GM18870 (cell line): ENCODE measurements around the gene ANKLE2.

Experiments used
- ATAC-seq: cut with Tn5 transposase; IDR thresholded peaks from one replicate; pipeline ENCODE4 v1.9.1; 2021; ENCODE audit warnings: moderate library complexity; ENCODE audit not compliant: unreplicated experiment

The ANKLE2 gene

DNA sequence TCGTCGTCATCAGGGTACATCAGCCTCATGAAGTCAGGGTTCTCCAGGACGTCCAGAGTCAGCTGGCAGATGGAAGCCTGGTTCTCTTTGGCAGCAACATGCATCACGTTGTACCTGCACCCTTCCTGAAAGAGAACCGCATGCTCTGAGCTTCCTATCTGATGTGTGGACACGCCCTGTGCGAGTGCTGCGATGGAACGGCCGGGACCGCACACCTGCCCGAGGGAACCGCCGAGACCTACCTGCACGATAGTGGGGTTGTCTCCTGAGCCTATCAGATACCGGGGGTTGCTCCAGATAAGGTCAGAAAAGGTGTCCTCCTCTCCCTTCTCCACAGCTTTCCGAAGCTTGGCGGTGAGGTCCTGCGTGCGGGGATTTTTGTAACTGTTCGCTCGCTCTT, 13.7 kb downstream of the ANKLE2 start:
- ATAC-seq, result no peak

DNA sequence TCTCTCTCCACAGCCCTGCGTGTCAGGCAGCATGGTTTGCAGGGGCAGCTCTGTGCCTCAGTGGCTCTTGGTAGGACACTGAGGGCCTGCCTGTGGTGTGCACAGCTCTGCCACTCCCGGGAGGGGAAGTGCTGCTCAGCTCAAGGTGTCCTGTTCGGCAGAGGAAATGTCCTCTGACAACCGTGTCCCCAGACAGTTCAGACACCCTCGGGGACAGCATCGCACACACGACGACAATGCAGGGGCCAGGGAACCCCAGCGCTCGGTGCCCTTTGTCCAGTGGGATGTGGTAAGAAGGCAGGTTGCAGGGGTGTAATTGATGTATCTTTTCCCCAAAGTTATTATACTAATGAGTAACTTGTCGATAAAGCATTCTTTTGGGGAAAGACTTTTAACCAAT, 14.2 kb downstream of the ANKLE2 start:
- no peak for ATAC-seq

DNA sequence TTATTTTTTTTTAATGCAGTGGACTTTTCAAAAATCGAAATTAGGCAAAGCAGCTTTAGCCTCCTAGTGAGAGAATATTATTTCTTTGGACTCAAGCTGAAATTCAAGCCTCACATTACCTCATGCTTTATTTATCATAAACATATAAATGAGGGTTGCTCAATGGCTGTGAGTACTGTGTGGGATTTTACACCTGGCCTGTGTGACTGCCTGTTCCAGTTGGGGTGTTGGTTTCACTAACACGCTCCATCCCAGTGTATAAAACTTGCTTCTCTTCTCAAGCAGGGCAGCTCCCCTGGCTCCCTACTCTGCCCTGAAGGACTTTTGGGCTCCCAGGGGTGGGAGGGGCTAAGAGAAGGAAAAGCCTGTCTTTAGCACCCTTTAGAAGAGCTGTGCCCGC, 15.0 kb downstream of the ANKLE2 start:
- ATAC-seq, result no peak

DNA sequence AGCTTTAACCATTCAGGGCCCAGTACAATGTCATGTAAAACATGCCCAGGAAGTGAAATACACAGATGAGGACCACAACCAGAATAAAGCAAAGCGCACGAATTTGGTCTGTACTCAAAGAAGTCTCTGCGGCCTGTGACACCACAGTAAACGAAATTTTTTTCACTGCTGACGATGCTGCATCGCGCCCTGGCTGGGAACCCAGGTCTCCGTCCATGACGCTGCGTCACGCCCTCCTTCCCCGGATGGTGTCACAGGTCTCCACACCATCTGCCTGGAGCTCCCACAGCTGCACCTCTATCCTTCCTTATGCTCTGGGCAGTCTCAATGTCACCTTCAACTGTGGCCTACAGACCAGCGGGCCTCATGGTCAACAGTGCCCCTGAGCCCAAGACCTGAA, 17.8 kb downstream of the ANKLE2 start:
- no peak for ATAC-seq

DNA sequence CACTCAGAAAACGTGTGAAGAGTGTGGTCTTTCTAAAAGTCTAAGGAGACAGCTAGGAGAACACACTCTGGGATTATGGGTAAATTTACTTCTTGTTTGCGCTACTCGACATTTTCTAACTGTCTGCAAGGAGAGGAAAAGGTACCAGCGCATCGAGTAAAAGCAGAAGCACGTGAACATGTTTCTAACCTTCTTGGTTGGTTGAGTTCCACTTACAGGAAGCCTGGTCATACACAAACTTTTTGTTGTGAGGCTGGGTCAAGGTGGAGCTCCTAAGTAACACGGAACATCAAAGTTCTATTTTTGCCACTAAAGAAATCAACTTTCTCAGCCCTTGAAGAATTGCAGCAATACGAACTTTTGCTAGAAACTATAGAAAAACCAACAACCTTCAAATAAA, 20.0 kb downstream of the ANKLE2 start:
- no peak for ATAC-seq

DNA sequence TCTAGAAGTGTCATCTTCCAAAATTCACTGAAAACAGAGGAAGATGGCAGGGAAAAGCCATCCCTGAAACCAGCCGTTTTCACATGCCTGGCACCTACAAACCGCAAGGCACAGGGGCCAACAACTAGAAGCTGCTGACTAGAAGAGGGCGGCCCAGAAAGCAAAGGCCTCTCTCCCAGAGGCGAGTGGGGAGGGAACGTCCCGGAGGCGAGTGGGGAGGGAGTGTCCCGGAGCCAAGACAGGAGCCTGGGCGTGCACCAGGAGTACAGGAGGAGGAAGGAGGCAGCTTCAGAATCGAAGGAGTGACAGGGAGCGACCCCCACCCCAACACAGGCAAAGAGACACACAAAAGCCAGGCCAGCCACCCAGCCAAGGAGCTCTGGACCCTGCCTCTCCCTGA, 21.0 kb downstream of the ANKLE2 start:
- ATAC-seq, result no peak

DNA sequence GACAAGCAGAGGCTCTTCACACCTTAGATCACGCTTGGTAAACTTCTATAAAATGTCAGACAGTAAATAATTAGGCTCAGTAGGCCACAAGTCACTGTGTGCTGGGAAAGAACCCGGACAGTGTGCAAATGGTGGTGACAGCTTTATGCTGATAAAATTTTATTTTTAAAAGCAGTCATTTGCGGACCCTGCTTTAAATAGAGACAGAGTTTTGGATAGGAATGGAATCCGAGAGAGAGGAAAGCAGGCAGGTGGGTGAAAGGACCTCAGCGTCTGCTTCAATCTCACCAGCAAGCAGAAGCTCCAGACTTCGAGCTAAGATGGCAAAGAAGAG, 21.4 kb downstream of the ANKLE2 start:
- no peak for ATAC-seq

DNA sequence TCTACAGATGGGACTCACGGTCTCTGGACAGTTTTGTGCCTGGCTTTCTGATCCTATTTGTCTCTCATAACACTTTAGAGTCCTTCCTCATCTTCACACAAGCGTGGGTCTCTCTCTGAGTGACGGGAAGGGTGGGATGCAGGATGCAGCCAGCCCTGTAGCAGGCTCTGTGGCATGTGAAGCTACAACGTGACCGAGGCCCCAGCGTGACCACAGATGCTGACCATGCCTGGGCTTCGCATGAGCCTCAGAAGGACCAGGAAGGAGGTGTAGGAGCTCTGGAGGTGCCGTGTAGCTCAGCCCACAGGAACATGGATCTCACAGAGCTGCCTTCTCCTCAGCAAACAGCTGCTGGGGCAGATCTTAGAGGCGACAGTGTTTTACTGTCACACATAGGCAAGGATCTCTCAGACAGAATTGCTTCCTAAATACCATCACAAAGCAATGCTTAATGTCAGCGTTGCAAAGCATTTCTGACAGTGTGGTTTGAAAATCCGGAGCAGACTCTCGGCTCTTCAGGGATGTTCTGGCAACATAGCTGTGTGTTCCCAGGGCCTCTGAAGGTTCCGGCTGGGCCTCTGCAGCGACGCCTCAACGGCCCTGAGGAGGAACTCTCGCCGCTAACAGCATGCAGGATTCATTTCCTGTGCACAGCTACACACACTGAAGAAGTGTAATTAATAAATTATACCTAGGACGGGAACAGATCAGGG, 21.9 kb downstream of the ANKLE2 start:
- no peak for ATAC-seq

DNA sequence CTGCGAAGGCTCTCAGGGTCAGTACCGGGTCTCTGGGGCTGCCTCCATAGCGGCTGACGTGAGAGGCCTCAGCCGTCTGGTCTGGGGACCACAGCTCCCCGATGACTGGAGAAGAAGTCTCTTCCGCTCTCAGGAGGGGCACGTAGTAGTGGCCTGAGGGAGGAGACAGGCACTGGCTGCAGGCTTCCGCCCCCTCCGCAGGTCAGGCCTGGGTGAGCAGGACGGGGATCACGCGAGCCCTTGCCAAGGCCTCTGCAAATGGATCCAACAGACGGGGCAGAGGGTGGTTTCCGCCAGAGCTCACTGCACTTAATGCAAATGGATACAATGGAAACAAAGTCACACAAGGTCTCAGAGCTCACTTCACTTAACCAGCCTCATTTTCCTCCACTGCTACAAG, 24.7 kb downstream of the ANKLE2 start:
- no peak for ATAC-seq

DNA sequence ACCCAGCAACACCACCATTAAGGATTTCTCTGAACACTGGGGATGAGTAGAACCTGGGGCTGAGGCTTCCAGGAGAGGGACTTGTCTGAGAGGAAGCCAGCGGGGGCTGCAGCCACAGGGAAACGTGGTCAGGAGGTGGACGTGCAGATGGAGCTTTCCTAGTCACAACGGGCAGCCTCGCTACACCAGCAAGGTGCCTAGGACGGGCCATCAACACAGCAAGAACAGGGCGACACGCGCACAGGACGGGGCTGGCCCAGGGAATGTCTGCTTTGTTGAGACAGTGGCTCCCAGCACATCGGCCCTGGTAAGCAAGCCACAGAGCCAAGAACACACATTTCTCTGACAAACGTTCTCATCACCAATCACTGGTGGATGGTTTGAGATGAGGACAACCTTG, 25.3 kb downstream of the ANKLE2 start:
- no peak for ATAC-seq

DNA sequence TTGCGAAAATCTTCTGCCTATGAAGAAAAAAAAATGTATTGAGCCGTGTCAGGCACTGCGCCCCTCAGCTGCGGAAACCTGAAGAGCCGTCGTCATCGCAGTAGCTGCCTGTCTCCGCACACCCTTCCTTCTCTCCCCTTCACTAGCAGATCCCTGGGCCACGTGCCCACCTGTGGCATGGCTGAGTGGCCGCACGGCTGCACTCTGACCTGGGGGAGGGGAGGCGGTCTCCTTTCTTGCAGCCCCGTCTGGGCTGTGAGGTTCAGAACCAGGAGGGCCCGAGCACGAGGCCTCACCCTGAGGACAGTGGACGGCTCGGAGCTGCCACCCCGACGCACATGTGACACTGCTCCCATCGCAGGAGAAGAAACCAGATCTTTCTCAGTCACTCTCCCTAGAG, 26.1 kb downstream of the ANKLE2 start:
- no peak for ATAC-seq

DNA sequence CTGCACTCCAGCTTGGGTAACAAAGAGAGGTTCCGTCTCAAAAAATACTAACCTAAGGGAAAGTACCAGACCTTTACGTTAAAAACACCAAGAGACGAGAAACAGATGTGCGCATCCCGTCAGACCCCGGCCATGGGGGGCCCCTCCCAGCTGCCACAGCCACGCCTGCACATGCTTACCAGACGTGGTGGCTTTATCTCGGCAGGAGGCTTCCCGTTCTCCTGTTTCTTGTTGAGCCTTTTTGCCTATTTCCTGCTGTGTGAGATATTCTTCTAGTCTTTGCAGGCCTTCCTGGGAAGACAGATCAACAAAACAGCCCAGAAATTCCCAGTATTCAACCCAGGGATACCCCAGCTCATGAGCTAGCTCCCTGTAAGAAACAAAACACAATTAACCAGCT, 27.4 kb downstream of the ANKLE2 start:
- no peak for ATAC-seq

DNA sequence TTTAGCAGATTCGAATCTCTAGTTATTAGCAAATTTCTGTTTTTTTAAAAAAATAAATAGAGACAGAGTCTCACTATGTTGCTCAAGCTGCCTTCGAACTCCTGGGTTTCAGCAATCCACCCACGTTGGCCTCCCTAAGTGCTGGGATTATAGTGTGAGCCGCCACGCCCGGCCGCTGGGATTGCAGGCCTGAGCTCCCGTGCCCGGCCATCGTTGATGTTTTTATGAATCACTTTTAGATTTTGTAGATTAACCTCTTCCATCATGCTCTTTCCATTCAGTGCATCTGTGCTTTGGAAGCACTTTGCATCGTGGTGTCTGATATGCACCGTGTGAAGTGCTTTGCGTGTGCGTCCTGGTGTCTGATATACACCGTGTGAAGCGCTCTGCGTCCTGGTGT, 30.1 kb downstream of the ANKLE2 start:
- no peak for ATAC-seq

DNA sequence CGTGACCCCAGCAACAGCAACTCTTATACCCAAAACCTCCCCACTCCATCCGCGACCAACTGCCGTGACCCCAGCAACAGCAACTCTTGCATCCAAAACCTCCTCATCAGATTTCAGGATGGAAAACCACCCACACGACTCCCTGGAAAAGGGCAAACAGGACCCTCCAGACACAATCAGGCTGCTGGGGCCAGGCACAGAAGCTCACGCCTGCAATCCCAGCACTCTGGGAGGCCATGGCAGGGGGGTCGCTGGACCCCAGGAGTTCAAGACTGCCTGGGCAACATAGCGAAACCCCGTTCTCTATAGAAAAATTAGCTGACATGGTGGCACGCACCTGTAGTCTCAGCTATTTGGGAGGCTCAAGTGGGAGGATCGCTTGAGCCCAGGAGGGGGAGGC, 31.3 kb downstream of the ANKLE2 start:
- ATAC-seq, result no peak

DNA sequence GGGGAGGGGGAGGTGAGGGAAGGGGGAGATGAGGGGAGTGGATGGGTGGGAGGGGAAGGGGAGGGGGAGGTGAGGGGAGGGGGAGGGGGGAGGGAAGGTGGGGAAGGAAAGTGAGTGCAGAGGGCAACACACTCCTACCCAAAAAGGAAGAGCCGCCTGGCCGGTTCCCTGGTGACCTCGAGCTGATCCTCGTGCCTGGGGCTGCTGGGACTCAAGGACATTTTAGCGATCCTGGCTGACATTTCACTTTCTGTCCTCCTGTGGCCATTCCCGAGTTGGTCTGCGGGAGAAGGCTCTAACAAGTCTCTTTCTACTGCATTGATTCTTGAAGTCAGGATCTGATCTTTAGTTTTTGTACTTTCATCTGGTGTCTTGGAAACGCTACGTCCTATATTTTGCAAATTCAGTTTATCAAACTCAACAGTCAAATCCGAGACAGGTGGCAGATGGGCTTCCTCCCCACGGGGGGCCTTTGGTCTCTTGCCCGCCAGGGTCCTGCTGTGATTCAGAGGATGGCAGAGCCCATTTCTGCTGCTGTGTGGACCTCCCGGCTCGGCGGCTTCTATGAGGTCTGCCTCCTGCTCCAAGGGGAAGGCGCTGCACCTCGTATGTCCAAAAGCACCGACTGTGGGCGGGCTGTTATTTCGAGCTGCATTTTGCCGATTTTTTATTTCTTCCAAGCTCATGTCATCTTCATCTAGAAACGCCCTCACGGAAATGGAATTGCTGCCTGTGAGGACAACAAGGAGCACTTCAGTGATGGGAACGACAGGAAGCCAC, 31.9 kb downstream of the ANKLE2 start:
- no peak for ATAC-seq

DNA sequence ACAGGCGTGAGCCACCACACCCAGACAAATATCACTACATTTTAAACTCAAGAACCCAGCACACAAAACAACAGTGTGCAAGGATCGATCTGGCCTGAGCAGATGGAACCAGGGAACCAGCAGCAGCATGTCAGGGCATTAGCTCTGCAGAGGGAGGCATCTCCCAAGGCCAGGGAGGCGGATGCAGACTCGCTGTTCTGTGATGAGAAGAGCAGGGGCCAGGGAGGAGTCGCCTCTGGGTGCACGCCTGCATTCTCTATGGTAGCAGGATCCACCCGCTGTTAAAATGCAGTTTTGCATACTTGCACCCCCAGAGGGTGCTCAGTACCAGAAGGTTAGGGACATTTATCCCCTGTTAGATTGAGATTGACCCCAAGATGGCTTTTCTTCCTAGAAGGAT, 33.1 kb downstream of the ANKLE2 start:
- no peak for ATAC-seq

DNA sequence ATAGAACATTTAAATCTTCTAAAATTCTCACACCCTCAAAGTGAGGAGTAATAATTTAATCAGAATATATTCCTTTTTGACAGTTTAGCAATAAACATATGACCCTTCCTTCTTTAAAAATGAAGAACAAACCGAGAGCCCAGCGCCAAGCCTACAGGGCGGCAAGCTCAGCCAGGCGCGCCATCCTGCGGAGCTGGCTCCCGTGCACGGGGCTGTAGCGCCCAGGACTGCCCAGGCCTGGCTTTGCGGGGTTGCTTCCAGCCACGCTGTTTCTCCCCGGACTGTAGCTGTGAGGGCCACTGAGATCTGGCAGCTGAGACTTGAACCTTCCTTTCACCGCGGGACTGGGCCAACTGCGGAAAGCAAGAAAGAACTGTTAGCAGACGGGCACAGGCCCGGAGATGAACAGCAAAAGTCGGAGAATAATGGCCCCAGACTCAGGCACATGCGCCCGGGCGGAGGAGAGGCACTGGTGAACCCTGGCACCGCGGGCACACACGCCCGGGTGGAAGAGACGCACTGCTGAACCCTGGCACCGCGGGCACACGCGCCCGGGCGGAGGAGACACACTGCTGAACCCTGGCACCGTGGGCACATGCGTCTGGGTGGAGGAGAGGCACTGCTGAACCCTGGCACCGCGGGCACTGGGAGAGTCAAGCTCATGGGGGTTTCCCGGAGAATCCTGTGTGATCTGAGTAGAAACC, 34.4 kb downstream of the ANKLE2 start:
- no peak for ATAC-seq

DNA sequence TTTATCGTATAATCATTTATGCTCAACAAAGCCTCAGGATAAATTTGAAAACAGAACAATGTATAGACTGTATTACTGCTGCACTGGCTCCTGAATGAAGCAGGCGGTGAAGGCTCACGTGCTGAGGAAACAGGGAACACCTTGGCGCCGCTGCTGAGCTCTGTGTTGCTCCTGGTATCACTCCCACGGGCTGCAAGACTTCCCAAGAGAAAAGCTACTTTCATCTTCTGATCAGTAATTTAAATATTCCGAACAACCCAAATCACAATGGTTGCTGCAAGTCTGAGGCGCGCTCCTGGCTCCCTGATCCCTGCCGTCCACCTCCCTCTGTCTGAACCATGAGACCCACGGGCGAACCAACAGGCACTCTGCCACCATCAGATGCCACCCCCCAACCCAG, 35.2 kb downstream of the ANKLE2 start:
- no peak for ATAC-seq

DNA sequence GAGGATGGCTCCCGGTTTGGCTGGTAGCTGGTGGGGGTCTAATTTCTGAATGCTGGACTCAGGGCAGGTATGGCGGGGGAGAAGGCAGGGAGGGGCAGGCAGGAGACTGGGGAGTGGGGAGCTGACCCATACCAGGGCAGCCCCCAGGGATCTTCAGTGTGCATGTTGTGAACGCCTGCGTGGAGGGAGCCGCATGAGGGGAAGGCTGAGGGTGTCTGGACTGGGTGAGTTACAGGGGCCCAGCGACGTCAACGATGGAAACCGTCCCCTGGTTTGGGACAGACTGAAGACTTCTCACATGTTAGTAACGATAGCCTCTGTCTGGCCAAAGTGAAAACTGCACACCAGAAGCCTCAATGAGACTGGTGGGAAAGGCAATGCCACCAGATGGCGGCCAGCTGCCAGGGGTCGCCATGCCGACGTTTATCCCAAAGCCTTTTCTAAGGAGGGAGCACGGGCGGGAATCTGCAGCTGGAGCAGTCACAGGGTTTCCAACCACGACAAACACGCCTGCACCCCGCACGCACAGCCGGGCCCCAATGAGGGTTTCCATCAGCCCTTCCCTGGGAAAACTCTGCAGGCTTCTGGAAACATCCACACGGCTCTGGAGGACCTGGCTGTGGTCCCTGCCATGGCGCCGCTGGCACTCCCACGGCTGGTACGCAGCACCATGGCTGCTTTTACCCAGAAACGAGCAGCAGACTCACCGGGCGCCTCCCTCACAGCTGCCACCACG, 37.0 kb downstream of the ANKLE2 start:
- ATAC-seq, result no peak

DNA sequence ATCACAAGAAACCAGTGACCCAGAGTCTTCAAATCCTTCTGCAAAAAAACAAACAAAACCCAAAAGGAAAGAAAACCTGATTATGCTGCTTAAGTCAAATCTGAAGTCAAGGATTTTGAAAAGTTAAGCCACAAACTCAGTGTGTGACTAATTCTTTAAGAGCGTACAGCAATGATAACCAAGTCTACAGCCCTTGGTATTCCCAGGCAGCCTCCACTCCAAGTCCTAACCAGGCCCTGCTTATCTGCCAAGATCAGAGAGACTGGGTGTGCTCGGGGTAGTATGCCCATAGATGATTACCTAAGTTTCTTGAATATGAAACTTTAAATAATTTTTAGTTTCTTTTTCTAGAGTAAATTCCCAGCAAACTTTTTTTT, 37.9 kb downstream of the ANKLE2 start:
- no peak for ATAC-seq

DNA sequence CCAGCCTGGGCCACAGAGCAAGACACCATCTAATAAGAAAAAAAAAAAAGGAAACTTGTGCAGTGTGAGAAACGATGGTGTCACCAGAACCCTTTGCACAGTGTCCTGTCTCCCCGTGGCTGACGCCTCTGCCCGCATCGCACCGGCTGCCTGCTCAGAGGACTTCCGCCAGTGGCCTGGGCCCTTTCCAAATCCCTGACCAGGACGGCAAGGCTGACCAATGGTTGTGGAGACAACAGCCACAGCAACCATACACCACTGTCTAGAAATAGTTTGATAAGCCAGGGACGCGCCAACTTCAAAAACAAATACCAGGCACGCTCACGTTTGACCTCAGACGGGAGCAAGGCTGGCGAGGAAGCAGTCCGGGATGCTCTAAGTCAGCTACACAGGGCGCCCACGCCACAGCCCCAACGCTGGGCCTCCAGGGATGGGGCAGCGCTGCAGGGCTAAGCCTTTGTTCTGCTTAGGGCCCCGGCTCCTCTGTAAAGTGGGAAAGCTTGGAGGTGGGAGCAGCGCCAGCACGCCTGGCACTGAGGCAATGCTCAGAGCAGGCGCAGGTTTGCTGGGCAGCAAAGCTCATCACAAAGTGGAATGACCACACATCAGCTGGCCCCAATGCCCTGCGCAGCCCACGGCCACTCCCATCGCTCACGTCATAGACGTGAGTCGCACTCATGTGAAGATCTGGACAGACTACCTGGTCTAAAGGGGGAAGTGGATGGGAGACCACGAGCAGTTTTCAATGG, 38.4 kb downstream of the ANKLE2 start:
- ATAC-seq, result no peak
